ENCODE measurements around the gene DZANK1. TPM values are rescaled to one million over a fixed set of nuclear protein-coding genes. Genes with fewer than 3 reads are reported as not detected.

DZANK1 gene
- total and polyA plus RNA-seq, 2 of the 8 experiments (the other 6 are each of a cell fraction or from before 2014, with no cell fraction given), result 8.0 to 9.9 TPM

GRCh38 chr20:18412221-18412901 lies 54.5 kb downstream of the DZANK1 start:
- H2BK20ac ChIP-seq (ENCODE audit: low read length), result no peak overlapping the region
- peak overlapping the region; percentile 13; the same call in 1 of the 2 replicates for H2AFZ ChIP-seq (ENCODE audit: low read length)
- no peaks in the 10 kb centered on the region for H3K79me1 ChIP-seq (ENCODE audit: low read depth, low read length)
- ChIA-PET CTCF (ENCODE audit: partially characterized antibody) (interaction anchor here (0.7 to 3.2 kb wide), 9 partner anchors 9 to 492 kb away, joined by 3 to 15 read pairs (median 3); partner anchors contain the start of genes RBBP9 and SEC23B), POLR2A (ENCODE audit: partially characterized antibody) (interaction anchor here (0.6 to 0.9 kb wide), 2 partner anchors 54 to 656 kb away, joined by 3 read pairs; partner anchors contain the start of genes DZANK1 and POLR3F)
- no peak overlapping the region for H3K18ac ChIP-seq (ENCODE audit: extremely low read depth, low read length)
- no peak overlapping the region for H4K5ac ChIP-seq (ENCODE audit: insufficient read length, low read depth, low read length)
- peaks cover 0 to 10% (median 2%) of the 10 kb centered on the region in 4 experiments; a peak in 5 of 7 replicates for H3K4me1 ChIP-seq (replicated peaks in 1 of 4; ENCODE audit: control insufficient read depth in 3 of 4, insufficient read depth in 4 of 4, low read length in 3 of 4)
- H3K36me3 ChIP-seq (ENCODE audit: control insufficient read depth in 2 of 4, insufficient read depth in 4 of 4, low read length in 3 of 4), result no peaks in the 10 kb centered on the region
- H3K4ac ChIP-seq (replicated peaks; ENCODE audit: insufficient read length, low read depth, low read length), result no peak overlapping the region
- TF ChIP-seq KDM4A (IDR thresholded peaks at IDR 0.05; ENCODE audit: low read depth, low read length, severe bottlenecking), result no peak
- TF ChIP-seq SUZ12 (IDR thresholded peaks at IDR 0.05; ENCODE audit: low read length), result no peak
- TF ChIP-seq E2F6 (IDR thresholded peaks at IDR 0.05), result peak; percentile 21; the same call in 1 of the 2 replicates
- TF ChIP-seq NRF1 (IDR thresholded peaks at IDR 0.05; ENCODE audit: low read depth, low read length), result no peak
- TF ChIP-seq ATF2 (IDR thresholded peaks at IDR 0.05; ENCODE audit: low read length), result no peak
- no peak for TF ChIP-seq ZNF274 (IDR thresholded peaks at IDR 0.05; ENCODE audit: borderline replicate concordance, extremely low read depth, low read length)
- TF ChIP-seq CTBP2 (IDR thresholded peaks at IDR 0.05; ENCODE audit: borderline replicate concordance, insufficient read depth, insufficient read length, low read length), result no peak
- TF ChIP-seq POLR2AphosphoS5 (IDR thresholded peaks at IDR 0.05; ENCODE audit: low read depth, low read length), result 0 out of 2 replicates have a peak, but pooled peaks have one; percentile 5
- peak overlapping the region; percentile 54 to 55 for H3K4me2 ChIP-seq (ENCODE audit: insufficient read depth in 1 of 2, low read depth in 2 of 2, low read length in 2 of 2)
- peak overlapping the region in 2 of 4 experiments; percentile 5 to 40; a peak in 2 of 8 replicates for H3K4me3 ChIP-seq (ENCODE audit: extremely low read depth in 1 of 4, insufficient read depth in 2 of 4, low read depth in 3 of 4, low read length in 4 of 4)
- no peaks in the 10 kb centered on the region for H3K9me3 ChIP-seq (ENCODE audit: insufficient read depth in 2 of 2, low read depth in 1 of 2, low read length in 1 of 2)
- no peak overlapping the region for H2BK12ac ChIP-seq (ENCODE audit: low read depth, low read length)
- no peak overlapping the region for H3K14ac ChIP-seq (ENCODE audit: insufficient read length)
- no peak overlapping the region for H3K56ac ChIP-seq (replicated peaks; ENCODE audit: insufficient read length, low read depth, low read length)
- WGBS, 2 experiments (ENCODE audit: extremely low coverage in 1 of 2, insufficient coverage in 1 of 2, insufficient read length in 1 of 2, insufficient replicate concordance in 2 of 2, low coverage in 1 of 2, low lambda C conversion rate in 2 of 2, missing lambda C conversion rate in 1 of 2), result 76% methylated on average over 6 of the region's 6 CpGs; no CpG with 5 or more reads in 1 of the 2 experiments
- H2BK15ac ChIP-seq (ENCODE audit: low read length), result no peak overlapping the region
- no peak for DNase-seq (ENCODE audit: low read depth in 1 of 2, low spot score in 2 of 2)
- peak overlapping the region in 2 of 4 experiments; percentile 47 to 70; a peak in 4 of 7 replicates for H3K9ac ChIP-seq (replicated peaks in 1 of 4; ENCODE audit: extremely low read depth in 1 of 4, low read depth in 3 of 4, low read length in 3 of 4)
- no peak overlapping the region for H2BK120ac ChIP-seq (replicated peaks; ENCODE audit: low read depth, low read length)
- no peaks in the 10 kb centered on the region for H3K79me2 ChIP-seq (ENCODE audit: control insufficient read depth in 1 of 2, insufficient read depth in 2 of 2, low read length in 2 of 2)
- no peak overlapping the region; the same call in 1 of the 2 replicates for H3K27ac ChIP-seq (ENCODE audit: low read depth, low read length)
- no peaks in the 10 kb centered on the region for H3K27me3 ChIP-seq (replicated peaks in 1 of 4; ENCODE audit: control insufficient read depth in 3 of 4, extremely low read depth in 1 of 4, insufficient read depth in 3 of 4, low read length in 3 of 4)
- no peaks in the 10 kb centered on the region; the same call in 1 of the 2 replicates for H3K23me2 ChIP-seq (ENCODE audit: low read depth, low read length)
- FAIRE-seq, result no peak
- peak overlapping the region; percentile 84 for H3K23ac ChIP-seq (ENCODE audit: insufficient read length)
- no peaks in the 10 kb centered on the region for H4K20me1 ChIP-seq (replicated peaks in 1 of 2; ENCODE audit: control insufficient read depth in 1 of 2, insufficient read depth in 2 of 2, low read length in 2 of 2)
- no peak overlapping the region; the same call in 1 of the 2 replicates for H2AK5ac ChIP-seq (ENCODE audit: low read depth, low read length)
- H4K8ac ChIP-seq (ENCODE audit: extremely low read depth, insufficient read depth, low read length), result no peak overlapping the region
- 0 out of 2 replicates have a peak overlapping the region, but pooled peaks have one; percentile 7 for H2BK5ac ChIP-seq (ENCODE audit: low read depth, low read length)
- H4K91ac ChIP-seq (replicated peaks; ENCODE audit: insufficient read length, low read length), result peak overlapping the region; percentile 47
